Kidney epithelial cell (primary cell): Measurements from ENCODE around the gene KRTAP20-2. TPM values are rescaled to one million over a fixed set of nuclear protein-coding genes. Genes with fewer than 3 reads are reported as not detected.

Source experiments
- DNase-seq: peaks from one replicate; pipeline ENCODE4 v3.0.0-alpha.2; 2010; ENCODE audit warnings: low read depth
- H3K27me3 ChIP-seq: 2 replicates; pipeline ENCODE4 v1.6.0; 2011; ENCODE audit warnings: low read length; ENCODE audit not compliant: control insufficient read depth, insufficient read depth
- H3K36me3 ChIP-seq: 2 replicates; pipeline ENCODE4 v1.5.1; 2011; ENCODE audit warnings: low read length; ENCODE audit not compliant: control insufficient read depth, insufficient read depth
- H3K4me3 ChIP-seq: 2 replicates; pipeline ENCODE4 v1.5.1; 2011; ENCODE audit warnings: low read depth, mild to moderate bottlenecking, control low read depth, low read length
- total RNA-seq: library from RNA; depleted of rRNA; stranded (reverse); fragments of >200 nt; gene quantifications from 2 replicates; pipeline ENCODE4 v1.2.3, GENCODE V29; 2015
- TF ChIP-seq, protein P1 (sequence below): IDR thresholded peaks from 2 replicates; pipeline ENCODE4 v1.5.1; 2011; ENCODE audit warnings: mild to moderate bottlenecking, moderate library complexity, low read length, control low read depth, inconsistent platforms; ENCODE audit not compliant: insufficient read depth, poor library complexity, severe bottlenecking

Gene KRTAP20-2
- total RNA-seq = not detected in 2 replicates

- TF ChIP-seq, protein P1, sequence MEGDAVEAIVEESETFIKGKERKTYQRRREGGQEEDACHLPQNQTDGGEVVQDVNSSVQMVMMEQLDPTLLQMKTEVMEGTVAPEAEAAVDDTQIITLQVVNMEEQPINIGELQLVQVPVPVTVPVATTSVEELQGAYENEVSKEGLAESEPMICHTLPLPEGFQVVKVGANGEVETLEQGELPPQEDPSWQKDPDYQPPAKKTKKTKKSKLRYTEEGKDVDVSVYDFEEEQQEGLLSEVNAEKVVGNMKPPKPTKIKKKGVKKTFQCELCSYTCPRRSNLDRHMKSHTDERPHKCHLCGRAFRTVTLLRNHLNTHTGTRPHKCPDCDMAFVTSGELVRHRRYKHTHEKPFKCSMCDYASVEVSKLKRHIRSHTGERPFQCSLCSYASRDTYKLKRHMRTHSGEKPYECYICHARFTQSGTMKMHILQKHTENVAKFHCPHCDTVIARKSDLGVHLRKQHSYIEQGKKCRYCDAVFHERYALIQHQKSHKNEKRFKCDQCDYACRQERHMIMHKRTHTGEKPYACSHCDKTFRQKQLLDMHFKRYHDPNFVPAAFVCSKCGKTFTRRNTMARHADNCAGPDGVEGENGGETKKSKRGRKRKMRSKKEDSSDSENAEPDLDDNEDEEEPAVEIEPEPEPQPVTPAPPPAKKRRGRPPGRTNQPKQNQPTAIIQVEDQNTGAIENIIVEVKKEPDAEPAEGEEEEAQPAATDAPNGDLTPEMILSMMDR = no peak
- no peaks in the 10 kb centered on the region for H3K27me3 ChIP-seq
- DNase-seq = no peak
- no peaks in the 10 kb centered on the region for H3K36me3 ChIP-seq
- H3K4me3 ChIP-seq = no peak within 1 kb of the TSS
Measured at GRCh38 chr21:30634906-30635305, at the start of gene KRTAP20-2. TSS of gene KRTAP20-2 (plus strand) at chr21:30635206. CDS start at chr21:30635264, 58 bp downstream.

DNA sequence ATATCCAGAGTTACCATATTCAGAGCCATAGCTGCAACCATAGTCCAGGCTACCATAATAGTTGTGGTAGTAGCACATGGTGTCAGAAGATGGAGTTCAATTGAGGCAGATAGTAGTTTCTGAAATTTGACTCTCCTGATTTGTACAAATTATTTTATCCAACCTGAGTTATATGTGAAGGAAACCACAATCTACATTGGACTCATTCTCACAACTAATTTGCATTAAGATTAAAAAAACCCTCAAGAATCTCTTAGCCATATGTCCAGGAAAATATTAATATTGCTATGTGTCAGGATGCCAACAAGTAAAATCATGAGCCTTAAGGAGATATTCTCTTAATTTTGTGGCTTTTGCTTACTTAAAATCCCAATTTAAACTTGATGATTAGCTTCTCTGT lies 44.7 kb upstream of the KRTAP20-2 start, which contains the start of gene KRTAP22-2:
KRTAP22-2 (minus strand) TSS at position 101 of the 400 bp plus-strand sequence.
- no peaks in the 10 kb centered on the region for H3K36me3 ChIP-seq
- H3K4me3 ChIP-seq = no peak within 1 kb of the TSS
- H3K27me3 ChIP-seq = no peaks in the 10 kb centered on the region
- TF ChIP-seq, protein P1 = no peak
- DNase-seq = no peak

- TF ChIP-seq, protein P1 = no peak
- DNase-seq = no peak
- Histone ChIP-seq H3K4me3 (no peak within 1 kb of the TSS), H3K27me3 (no peaks in the 10 kb centered on the region), H3K36me3 (no peaks in the 10 kb centered on the region)
Measured at GRCh38 chr21:30592140-30592539, 42.9 kb upstream of the KRTAP20-2 start, which contains the start of gene KRTAP6-3. TSS of gene KRTAP6-3 (plus strand) at chr21:30592440. CDS start at chr21:30592446, 6 bp downstream.

- no peaks in the 10 kb centered on the region for H3K36me3 ChIP-seq
- no peaks in the 10 kb centered on the region for H3K27me3 ChIP-seq
- TF ChIP-seq, protein P1 = no peak
- H3K4me3 ChIP-seq = no peak within 1 kb of the TSS
- DNase-seq = no peak
Measured at GRCh38 chr21:30598802-30599201, 36.2 kb upstream of the KRTAP20-2 start, which contains the start of gene KRTAP6-2. TSS of gene KRTAP6-2 (minus strand) at chr21:30598902. CDS start at chr21:30598874, 28 bp downstream.

DNA sequence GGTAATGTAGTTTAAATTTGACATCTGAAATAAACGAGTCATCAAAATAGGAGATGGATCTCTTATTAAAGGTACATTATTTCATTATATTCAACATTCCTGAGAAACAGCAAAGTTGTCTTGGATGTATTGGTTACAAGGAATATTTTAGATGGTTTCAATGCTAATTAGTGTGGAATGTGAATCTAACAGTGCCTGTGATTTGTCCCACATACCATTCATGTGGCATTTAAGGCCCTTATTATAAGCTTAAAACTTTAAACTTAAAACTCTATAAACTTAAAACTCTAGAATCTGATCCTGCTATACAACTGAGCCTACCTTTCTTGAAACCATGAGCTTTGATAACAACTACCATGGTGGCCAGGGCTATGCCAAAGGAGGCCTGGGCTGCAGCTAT lies 34.2 kb upstream of the KRTAP20-2 start, which contains the start of gene KRTAP22-1:
KRTAP22-1 (plus strand) TSS at position 301 of the 400 bp plus-strand sequence.
- TF ChIP-seq, protein P1 = no peak
- no peak for DNase-seq
- Histone ChIP-seq H3K27me3 (no peaks in the 10 kb centered on the region), H3K36me3 (no peaks in the 10 kb centered on the region), H3K4me3 (no peak within 1 kb of the TSS)

- TF ChIP-seq, protein P1 = no peak
- no peak for DNase-seq
- Histone ChIP-seq H3K36me3 (no peaks in the 10 kb centered on the region), H3K27me3 (no peaks in the 10 kb centered on the region), H3K4me3 (no peak overlapping the region)
Measured at GRCh38 chr21:30605968-30606367, 29.0 kb upstream of the KRTAP20-2 start.
